Endothelial cell of umbilical vein (primary cell): Measurements from ENCODE around the gene NECAB2. TPM values are rescaled to one million over a fixed set of nuclear protein-coding genes. Genes with fewer than 3 reads are reported as not detected.

Source experiments
- BruUV-seq: library from RNA; stranded (reverse); fragments of 400-500 nt; replicated peaks from 2 replicates; lab custom pipeline; 2021; lab: Mats Ljungman, UMichigan
- CTCF ChIA-PET: fragments of 300-600, 350-600 bp; sonication (Branson Sonifier 250); formaldehyde crosslinking; loops from one replicate; lab custom pipeline; 2021; ENCODE audit warnings: antibody characterized with exemption, inconsistent platforms; lab: Charles Lee
- POLR2A ChIA-PET: fragments of 300-600, 350-600 bp; sonication (Branson Sonifier 250); formaldehyde crosslinking; loops from one replicate; lab custom pipeline; 2021; ENCODE audit warnings: antibody characterized with exemption, inconsistent platforms; lab: Charles Lee
- DNase-seq: peaks from one replicate; pipeline ENCODE4 v3.0.0-alpha.2; 2011; ENCODE audit warnings: low read depth, low spot score
- FAIRE-seq: peaks from 2 replicates; lab custom pipeline; 2011; peaks lifted over from hg19 to GRCh38; lab: Jason Lieb, UNC
- H2AFZ ChIP-seq: 2 replicates; pipeline ENCODE4 v1.6.0; 2012; ENCODE audit warnings: low read depth, low read length, control low read depth, inconsistent platforms
- H3K27ac ChIP-seq: 2 replicates; pipeline ENCODE4 v1.5.1; 2011; ENCODE audit warnings: low read depth, mild to moderate bottlenecking, control low read depth, low read length, moderate library complexity; ENCODE audit not compliant: insufficient read depth
- H3K27me3 ChIP-seq, 2 experiments: 2 replicates each; pipeline versions ENCODE4 v1.6.0 to v1.6.1; 2011; ENCODE audit warnings: low read length in 2 of 2, mixed read lengths in 1 of 2; ENCODE audit not compliant: control insufficient read depth in 2 of 2, insufficient read depth in 2 of 2
- H3K36me3 ChIP-seq, 2 experiments: 2 replicates in 1 of 2; 3 replicates in 1 of 2; pipeline ENCODE4 v1.5.1; 2011; ENCODE audit warnings: low read length in 2 of 2, mild to moderate bottlenecking in 1 of 2, moderate library complexity in 1 of 2; ENCODE audit not compliant: control insufficient read depth in 2 of 2, insufficient read depth in 2 of 2; ENCODE audit errors: extremely low read depth in 1 of 2
- H3K4me1 ChIP-seq: 3 replicates; pipeline ENCODE4 v1.5.1; 2011; ENCODE audit warnings: mild to moderate bottlenecking, low read length; ENCODE audit not compliant: control insufficient read depth, insufficient read depth; ENCODE audit errors: extremely low read depth
- H3K4me2 ChIP-seq: 2 replicates; pipeline ENCODE4 v1.6.1; 2011; ENCODE audit warnings: low read length, control low read depth, mixed read lengths; ENCODE audit not compliant: insufficient read depth
- H3K4me3 ChIP-seq, 3 experiments: fragments of 200-600 bp in 1 of 3; sonication (generic), shearing (Covaris generic) in 1 of 3; replicated peaks in 1 of 3; 2 replicates each; pipeline ENCODE4 v1.5.1; 2011 to 2016; ENCODE audit warnings: control low read depth in 3 of 3, low read length in 3 of 3, mild to moderate bottlenecking in 2 of 3, inconsistent platforms in 1 of 3, low read depth in 1 of 3, moderate library complexity in 1 of 3; ENCODE audit not compliant: insufficient read depth in 1 of 3
- H3K79me2 ChIP-seq: 2 replicates; pipeline ENCODE4 v1.6.0; 2012; ENCODE audit warnings: low read length, inconsistent platforms; ENCODE audit not compliant: control insufficient read depth, insufficient read depth
- H3K9ac ChIP-seq: replicated peaks from 2 replicates; pipeline ENCODE3; 2011; ENCODE audit warnings: low read length, control low read depth; ENCODE audit not compliant: insufficient read depth; ENCODE audit errors: extremely low read depth
- H3K9me1 ChIP-seq: replicated peaks from 3 replicates; pipeline ENCODE4 v1.6.0; 2011; ENCODE audit warnings: mild to moderate bottlenecking, low read length; ENCODE audit not compliant: control insufficient read depth, insufficient read depth; ENCODE audit errors: extremely low read depth
- H3K9me3 ChIP-seq: replicated peaks from 2 replicates; pipeline ENCODE4 v1.5.1; 2012; ENCODE audit warnings: low read length, inconsistent platforms; ENCODE audit not compliant: control insufficient read depth, insufficient read depth
- H4K20me1 ChIP-seq: replicated peaks from 2 replicates; pipeline ENCODE3; 2011; ENCODE audit warnings: mild to moderate bottlenecking, low read length; ENCODE audit not compliant: control insufficient read depth, insufficient read depth; ENCODE audit errors: extremely low read depth
- CTCF ChIP-seq, 2 donors: IDR thresholded peaks; 1 replicate in 1 of 2; 2 replicates in 1 of 2; pipeline ENCODE4 v1.5.1; 2011; ENCODE audit warnings: low read length in 2 of 2, mild to moderate bottlenecking in 2 of 2, moderate library complexity in 2 of 2, control low read depth in 1 of 2, inconsistent platforms in 1 of 2, low read depth in 1 of 2; ENCODE audit not compliant: insufficient read depth in 1 of 2; ENCODE audit errors: extremely low read depth in 1 of 2
- EZH2 ChIP-seq: IDR thresholded peaks from 2 replicates; pipeline ENCODE4 v1.6.1; 2012; ENCODE audit warnings: borderline replicate concordance, low read depth, mild to moderate bottlenecking, moderate library complexity, low read length, inconsistent platforms; ENCODE audit not compliant: severe bottlenecking
- FOS ChIP-seq: IDR thresholded peaks from 2 replicates; pipeline ENCODE4 v1.6.1; 2011; ENCODE audit warnings: mild to moderate bottlenecking, low read length, moderate library complexity, borderline replicate concordance; ENCODE audit not compliant: insufficient read depth
- GATA2 ChIP-seq: IDR thresholded peaks from 2 replicates; pipeline ENCODE4 v1.7.0; 2011; ENCODE audit warnings: low read depth, mild to moderate bottlenecking, moderate library complexity, mixed read lengths, low read length; ENCODE audit not compliant: insufficient read length, insufficient read depth
- JUN ChIP-seq: IDR thresholded peaks from 2 replicates; pipeline ENCODE4 v1.6.1; 2011; ENCODE audit warnings: borderline replicate concordance, low read depth; ENCODE audit not compliant: insufficient read length, insufficient read depth
- MAX ChIP-seq: IDR thresholded peaks from 2 replicates; pipeline ENCODE4 v1.6.1; 2011; ENCODE audit not compliant: insufficient read depth, insufficient read length
- MYC ChIP-seq: IDR thresholded peaks from one replicate; pipeline ENCODE4 v1.6.1; 2011; ENCODE audit warnings: mild to moderate bottlenecking, low read depth, low read length
- POLR2A ChIP-seq: IDR thresholded peaks from 2 replicates; pipeline ENCODE4 v1.6.1; 2012; ENCODE audit warnings: low read depth, mild to moderate bottlenecking, control low read depth, low read length
- POLR2AphosphoS5 ChIP-seq: IDR thresholded peaks from 2 replicates; pipeline ENCODE4 v1.6.1; 2012; ENCODE audit warnings: low read depth, mild to moderate bottlenecking, control low read depth, low read length, moderate library complexity; ENCODE audit not compliant: insufficient read depth
- dilution Hi-C: fragments of 300-500 bp; cut with MboI; formaldehyde crosslinking; loops from one replicate; pipeline ENCODE4 v1.15.0; 2019; ENCODE audit warnings: low sequenced_read_pairs; ENCODE audit not compliant: extremely low pct_ligation_motif_present
- intact Hi-C: fragments of 100-400 bp; cut with micrococcal nuclease; formaldehyde crosslinking; loops from one replicate; pipeline ENCODE4 v1.10.0; 2022
- polyA plus RNA-seq, 4 experiments: library from polyadenylated mRNA; depleted of rRNA in 3 of 4; stranded (reverse) in 3 of 4; unstranded in 1 of 4; fragments of >200 nt; gene quantifications; 2 replicates each; pipeline versions ENCODE4 v1.2.1 to v1.2.3, GENCODE V29; 2011 to 2012; ENCODE audit warnings: missing spikeins in 1 of 4
- total RNA-seq: library from RNA; stranded (reverse); gene quantifications from 2 replicates; pipeline ENCODE4 v1.2.3, GENCODE V29; 2021

NECAB2 gene
- total and polyA plus RNA-seq, 2 donors (not counting 3 experiments of a cell fraction or from before 2014, with no cell fraction given) = 0.26 to 0.31 TPM

- no peak overlapping the region for H3K4me2 ChIP-seq
- no peak overlapping the region for H2AFZ ChIP-seq
- BruUV-seq = no TSS peak
- no peaks in the 10 kb centered on the region for H4K20me1 ChIP-seq
- no peaks in the 10 kb centered on the region for H3K79me2 ChIP-seq
- H3K36me3 ChIP-seq = no peaks in the 10 kb centered on the region
- no peaks in the 10 kb centered on the region for H3K9me3 ChIP-seq
- ChIA-PET CTCF (interaction anchor here (0.5 to 1.2 kb wide), 4 partner anchors 10 to 1690 kb away, joined by 3 to 5 read pairs (median 3); no protein-coding TSS in a partner anchor), POLR2A (no interaction called here)
- TF ChIP-seq POLR2AphosphoS5 = no peak
- no peak for TF ChIP-seq FOS
- no peak for TF ChIP-seq JUN
- no peak for TF ChIP-seq GATA2
- TF ChIP-seq EZH2 = no peak
- no peak for TF ChIP-seq CTCF (IDR thresholded peaks at IDR 0.05; ENCODE audit: extremely low read depth in 1 of 2, insufficient read depth in 1 of 2, low read depth in 1 of 2, low read length in 2 of 2)
- TF ChIP-seq MYC = no peak
- no peak for TF ChIP-seq POLR2A
- TF ChIP-seq MAX = no peak
- no peak for DNase-seq
- no peak overlapping the region for H3K9ac ChIP-seq
- no peak overlapping the region for H3K27ac ChIP-seq
- no peaks in the 10 kb centered on the region for H3K27me3 ChIP-seq
- H3K4me1 ChIP-seq = peaks cover 5% of the 10 kb centered on the region
- intact Hi-C loops (no loop called here), dilution Hi-C loops (no loop called here)
- no peak for FAIRE-seq
- no peak overlapping the region for H3K4me3 ChIP-seq
- H3K9me1 ChIP-seq = no peaks in the 10 kb centered on the region
Measured at GRCh38 chr16:83936581-83937165, 31.4 kb upstream of the NECAB2 start.
